NCI-H446 (cell line): ENCODE data around the gene CST7.

Experiments
- DNase-seq, 2 experiments: peaks; one replicate each; lab custom pipeline; 2025; lab: John Stamatoyannopoulos, UW

Gene CST7

DNA sequence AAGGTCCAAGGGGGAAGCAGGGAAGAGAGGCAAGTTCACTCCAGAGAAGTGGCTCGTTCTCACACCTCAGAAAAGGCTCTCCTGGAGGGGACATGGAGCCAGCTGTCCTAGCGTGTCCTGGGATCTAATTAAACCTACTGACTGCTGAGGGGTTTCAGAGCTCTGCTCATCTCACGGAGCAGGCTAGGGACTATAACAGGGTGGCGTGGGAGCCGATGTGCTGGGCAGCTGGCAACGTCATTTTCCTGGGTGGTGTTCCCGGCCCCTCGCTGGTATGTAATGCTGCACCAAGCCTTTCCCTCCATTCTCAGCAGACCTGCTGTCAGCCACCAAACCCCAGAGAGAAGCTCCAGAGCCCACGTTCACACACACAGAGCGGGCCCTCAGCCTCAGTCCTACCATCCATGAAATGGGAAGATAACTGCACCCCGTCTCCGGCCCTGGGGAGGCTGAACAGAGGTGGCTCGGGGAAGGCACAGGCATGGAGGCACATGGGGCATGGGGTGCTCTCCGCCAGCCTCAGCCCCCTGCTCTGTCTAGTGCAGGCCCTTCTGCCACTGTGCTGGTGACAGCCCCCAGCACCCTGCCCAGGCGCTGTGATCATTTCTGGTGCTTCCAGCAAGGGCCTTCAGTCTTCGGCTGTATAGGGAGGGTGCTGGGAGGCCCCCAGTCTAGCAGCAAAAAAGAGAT is 1.9 kb downstream of the CST7 start:
- DNase-seq = no peak

DNA sequence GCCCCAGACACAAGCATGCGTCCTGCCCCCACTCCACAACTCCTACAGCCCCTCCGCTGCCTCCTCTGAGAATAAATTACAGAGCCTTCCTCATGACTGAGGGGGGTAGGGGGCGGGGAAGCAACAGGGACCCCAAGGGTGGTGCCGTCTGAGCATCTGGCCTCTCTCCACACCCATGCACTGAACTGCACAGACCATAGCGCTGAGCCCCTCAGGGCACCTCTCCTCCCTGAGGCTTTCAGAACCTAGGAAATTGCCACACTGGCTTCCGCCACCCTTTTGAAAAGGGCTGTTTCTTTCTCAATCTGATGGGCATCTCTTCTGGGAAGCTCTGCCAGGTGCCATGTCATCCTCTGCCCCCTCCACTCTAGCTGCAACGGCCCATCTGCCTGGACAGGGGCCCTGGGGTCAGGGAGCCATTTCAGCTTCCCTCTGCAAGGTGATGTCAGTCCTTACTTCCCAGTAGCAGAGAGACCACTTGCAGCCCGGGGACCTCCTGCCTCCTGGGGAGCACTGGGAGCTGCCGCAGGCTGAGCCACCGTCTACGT is 2.5 kb downstream of the CST7 start:
- no peak for DNase-seq

GRCh38 chr20:24952376-24953208 is 3.5 kb downstream of the CST7 start:
- no peak for DNase-seq

- no peak for DNase-seq
These were observed 4.1 kb downstream of the CST7 start for GRCh38 chr20:24953209-24953575.

GRCh38 chr20:24953621-24954133 is 4.6 kb downstream of the CST7 start:
- no peak for DNase-seq

DNA sequence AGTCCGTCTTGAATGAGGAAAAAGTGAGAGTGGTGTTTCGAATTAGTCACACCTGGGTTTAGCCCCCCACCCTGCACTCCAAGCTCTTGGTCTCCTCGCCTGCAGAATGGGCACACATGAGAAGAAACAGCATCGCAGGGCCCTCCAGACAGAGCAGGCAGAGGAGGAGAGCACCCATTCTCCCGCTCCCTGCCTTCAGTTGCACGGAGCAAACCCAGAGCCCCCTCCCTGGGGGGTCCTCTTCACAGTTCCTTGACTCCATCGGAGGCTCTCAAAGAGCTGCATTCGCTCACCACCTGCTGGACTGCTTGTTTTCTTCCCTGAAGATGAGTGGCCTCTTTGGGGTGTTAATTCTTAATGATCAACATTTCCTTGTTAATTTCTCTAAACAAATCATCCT is 5.1 kb downstream of the CST7 start:
- no peak for DNase-seq

DNA sequence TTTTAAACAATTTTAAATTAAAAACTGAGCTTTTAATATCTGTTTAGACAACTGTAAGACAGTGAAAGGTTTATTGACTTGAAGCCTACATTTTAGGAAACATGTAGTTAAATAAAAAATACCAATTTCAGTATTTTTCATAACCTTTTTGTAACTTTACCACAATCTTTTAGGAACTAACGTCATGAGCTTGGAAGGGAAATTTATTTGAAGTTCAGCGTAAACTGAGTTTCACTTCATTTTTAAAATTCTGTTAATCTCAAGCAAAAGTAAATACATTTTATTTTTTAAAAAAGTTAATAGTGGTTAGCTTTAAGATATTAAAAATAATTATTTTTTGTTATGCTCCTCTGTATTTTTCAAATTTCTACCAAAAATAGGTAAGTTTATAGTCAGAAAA is 5.5 kb downstream of the CST7 start:
- no peak for DNase-seq

GRCh38 chr20:24955045-24955444 is 6.0 kb downstream of the CST7 start:
- no peak for DNase-seq

DNA sequence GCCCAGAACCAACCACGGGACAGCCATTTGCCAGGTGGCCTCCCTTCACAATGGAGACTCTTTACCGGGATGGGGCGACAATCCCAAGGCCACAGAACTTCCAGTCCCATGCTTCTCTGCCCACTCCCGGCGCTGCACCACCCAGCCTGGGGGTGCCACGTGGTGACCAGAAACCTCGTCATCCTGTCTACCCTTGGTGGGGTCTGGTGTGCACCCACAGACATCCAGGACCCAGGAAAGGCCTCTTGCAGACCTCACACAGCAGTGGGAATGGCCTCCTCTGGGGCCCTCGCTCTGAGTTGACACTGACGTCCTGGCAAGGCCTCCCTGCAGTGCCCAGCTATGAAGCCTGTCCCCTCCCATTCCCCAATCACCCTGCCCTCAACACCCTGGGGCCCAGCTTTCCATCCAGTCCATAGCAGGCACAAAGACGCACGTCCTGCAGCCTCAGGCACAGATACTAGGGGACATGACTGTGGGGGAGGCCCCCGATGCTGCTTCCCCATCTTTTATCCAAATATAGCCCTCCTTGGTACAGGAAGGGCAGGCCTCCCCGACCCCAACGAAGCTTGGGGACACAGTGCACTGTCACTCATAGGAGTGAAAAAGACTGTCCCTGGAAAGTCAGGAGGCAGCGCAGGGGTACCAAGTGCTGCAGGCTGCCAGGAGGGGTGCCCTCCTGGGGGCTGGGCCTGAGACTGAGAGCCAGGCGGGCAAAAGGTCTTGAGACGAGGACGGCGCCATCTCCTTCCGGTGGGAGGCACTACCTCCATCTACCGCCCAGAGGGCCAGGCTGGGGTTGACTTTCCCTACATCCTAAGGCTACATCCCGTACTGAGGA is 7.2 kb downstream of the CST7 start:
- DNase-seq = no peak

- DNase-seq = no peak
These were observed 8.4 kb downstream of the CST7 start for GRCh38 chr20:24957326-24958016.

DNA sequence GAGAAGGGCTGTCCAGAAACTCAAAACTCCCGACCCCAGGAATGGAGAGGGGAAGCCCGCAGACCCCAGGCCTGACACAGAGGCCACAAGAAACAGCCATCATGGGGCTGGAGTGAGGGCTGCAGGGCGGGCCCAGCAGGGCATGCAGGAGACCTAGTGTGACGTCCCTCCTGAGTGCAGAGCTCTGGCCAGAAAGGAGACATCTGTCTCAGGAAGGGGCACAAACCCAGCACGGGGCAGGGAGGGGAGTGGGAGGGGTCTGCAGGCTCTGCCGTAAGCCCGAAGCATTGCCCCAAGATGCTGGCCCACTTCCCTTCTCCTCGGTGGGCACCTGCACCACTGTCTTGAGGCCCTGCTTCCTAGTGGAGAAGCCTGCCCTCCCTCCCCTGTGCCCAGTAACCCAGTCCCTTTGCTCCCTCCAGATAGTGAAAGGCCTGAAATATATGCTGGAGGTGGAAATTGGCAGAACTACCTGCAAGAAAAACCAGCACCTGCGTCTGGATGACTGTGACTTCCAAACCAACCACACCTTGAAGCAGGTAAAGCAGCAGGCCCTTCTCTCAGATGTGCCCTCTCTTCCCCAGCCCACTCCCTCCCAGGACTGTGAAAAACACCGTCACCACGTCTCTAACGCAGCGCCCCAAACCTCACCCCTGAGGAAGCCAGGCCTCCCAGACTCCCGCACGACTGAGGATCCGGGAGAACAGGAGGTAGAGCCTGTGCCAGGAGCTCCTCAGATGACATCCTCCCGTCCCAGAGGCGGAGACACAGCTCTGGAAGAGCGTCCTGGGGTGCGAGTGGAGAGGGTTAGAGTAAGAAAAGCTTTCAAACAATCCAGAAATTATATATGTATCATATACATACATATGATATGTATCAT is 9.7 kb downstream of the CST7 start:
- no peak for DNase-seq

- no peak for DNase-seq
These were observed 10.7 kb downstream of the CST7 start for GRCh38 chr20:24959591-24960301.

- no peak for DNase-seq
These were observed 11.3 kb downstream of the CST7 start for GRCh38 chr20:24960302-24960801.

- no peak for DNase-seq
These were observed 11.8 kb downstream of the CST7 start for GRCh38 chr20:24960861-24961260.

DNA sequence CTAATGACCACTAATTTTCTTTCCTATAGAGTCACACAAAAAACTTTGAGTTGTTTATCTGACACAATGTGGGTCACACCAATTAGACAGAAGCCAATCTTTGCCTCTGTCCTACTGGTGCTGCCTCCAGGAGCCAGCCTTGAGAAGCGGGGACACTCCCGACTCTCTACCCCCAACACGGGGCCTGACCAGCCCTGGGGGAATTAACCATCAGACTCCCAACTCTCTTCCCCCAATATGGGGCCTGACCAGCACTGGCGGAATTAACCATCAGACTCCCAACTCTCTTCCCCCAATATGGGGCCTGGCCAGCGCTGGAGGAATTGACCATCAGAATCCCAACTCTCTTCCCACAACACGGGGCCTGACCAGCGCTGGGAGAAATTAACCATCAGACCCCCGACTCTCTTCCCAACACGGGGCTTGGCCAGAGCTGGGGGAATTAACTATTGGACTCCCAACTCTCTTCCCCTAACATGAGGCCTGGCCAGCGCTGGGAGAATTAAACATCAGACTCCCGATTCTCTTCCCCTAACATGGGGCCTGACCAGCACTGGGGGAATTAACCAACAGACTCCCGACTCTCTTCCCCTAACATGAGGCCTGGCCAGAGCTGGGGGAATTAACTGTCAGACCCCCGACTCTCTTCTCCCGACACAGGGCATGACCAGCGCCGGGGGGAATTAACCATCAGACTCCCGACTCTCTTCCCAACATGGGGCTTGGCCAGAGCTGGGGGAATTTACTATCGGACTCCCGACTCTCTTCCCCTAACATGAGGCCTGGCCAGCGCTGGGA is 12.5 kb downstream of the CST7 start:
- no peak for DNase-seq

- DNase-seq = no peak
These were observed 13.1 kb downstream of the CST7 start for GRCh38 chr20:24962182-24962492.

- DNase-seq = no peak
These were observed 13.4 kb downstream of the CST7 start for GRCh38 chr20:24962510-24962909.

DNA sequence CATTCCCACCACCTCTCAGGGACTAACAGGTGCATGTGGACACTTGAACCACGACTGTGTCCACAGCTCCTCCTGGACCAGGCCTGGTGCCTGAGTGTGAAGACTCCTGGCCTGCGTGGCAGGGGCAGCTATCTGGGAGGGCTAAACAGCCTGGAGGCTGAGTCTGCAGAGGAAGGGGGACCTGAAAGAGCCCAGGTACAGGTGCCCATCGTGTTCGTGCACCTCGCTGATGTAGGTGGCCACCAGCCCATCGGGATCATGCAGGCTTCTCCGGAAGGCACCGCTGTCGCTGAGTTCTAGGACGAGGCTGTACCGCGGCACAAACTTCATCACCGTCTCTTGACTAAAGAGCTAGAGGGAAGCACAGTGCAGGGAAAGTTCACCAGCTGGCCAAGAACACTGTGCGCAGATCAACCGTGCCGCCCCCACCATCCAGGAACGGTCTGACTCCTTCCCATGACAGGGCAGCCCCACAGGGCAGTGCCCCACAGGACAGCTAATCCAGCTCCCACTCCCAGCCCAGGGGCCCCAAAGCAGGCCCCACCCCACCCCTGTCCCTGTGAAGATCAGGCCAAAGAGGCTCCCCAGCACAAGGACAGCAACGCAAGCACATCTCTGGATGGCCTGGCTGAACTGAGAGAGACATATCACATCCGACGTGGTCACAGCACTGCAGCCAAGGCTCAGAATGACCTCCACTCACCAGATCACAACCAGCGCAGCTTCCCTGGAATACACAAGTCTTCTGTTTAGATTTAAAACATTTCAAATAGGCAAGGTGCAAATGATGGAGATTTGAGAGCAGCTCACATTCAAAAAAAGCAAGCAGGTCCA is 14.8 kb downstream of the CST7 start:
- DNase-seq = no peak
